PC-9 (cell line): ENCODE results near the gene HOXA4. TPM values are rescaled to one million over a fixed set of nuclear protein-coding genes. Genes with fewer than 3 reads are reported as not detected.

Experiments used
- BruUV-seq: library from RNA; stranded (reverse); fragments of 400-500 nt; replicated peaks from 2 replicates; lab custom pipeline; 2021; lab: Mats Ljungman, UMichigan
- CTCF ChIA-PET: fragments of 300-600 bp; sonication (Branson Sonifier 250); formaldehyde crosslinking; loops from one replicate; lab custom pipeline; 2022; ENCODE audit warnings: antibody characterized with exemption; lab: Charles Lee
- POLR2A ChIA-PET: fragments of 300-600 bp; sonication (Branson Sonifier 250); formaldehyde crosslinking; loops from one replicate; lab custom pipeline; 2022; ENCODE audit warnings: antibody characterized with exemption; ENCODE audit not compliant: unreplicated experiment; lab: Charles Lee
- DNase-seq, 2 experiments: peaks; one replicate each; pipeline versions ENCODE4 v3.0.0 to v3.0.0-alpha.2; 2015 to 2022; ENCODE audit warnings: mixed read lengths in 1 of 2
- H2AFZ ChIP-seq: fragments of 200-600 bp; sonication (generic); 2 replicates; pipeline ENCODE4 v1.8.1; 2017; ENCODE audit warnings: antibody characterized with exemption
- H3F3A ChIP-seq: fragments of 200-600 bp; sonication (generic); 2 replicates; pipeline ENCODE4 v1.8.1; 2017; ENCODE audit warnings: antibody characterized with exemption, mild to moderate bottlenecking, low read depth; ENCODE audit not compliant: insufficient read depth
- H3K27ac ChIP-seq: fragments of 200-600 bp; sonication (generic); 2 replicates; pipeline ENCODE4 v1.6.1; 2016; ENCODE audit warnings: mixed run types
- H3K27me3 ChIP-seq: fragments of 200-600 bp; sonication (generic); 2 replicates; pipeline ENCODE4 v1.6.1; 2016; ENCODE audit warnings: low read depth, mixed run types; ENCODE audit not compliant: insufficient read depth
- H3K36me3 ChIP-seq: fragments of 200-600 bp; sonication (generic); 2 replicates; pipeline ENCODE4 v1.6.1; 2016; ENCODE audit warnings: low read depth, mixed run types
- H3K4me1 ChIP-seq: fragments of 200-600 bp; sonication (generic); replicated peaks from 2 replicates; pipeline ENCODE4 v1.6.1; 2016; ENCODE audit warnings: mixed run types; ENCODE audit not compliant: insufficient read depth
- H3K4me2 ChIP-seq: fragments of 200-600 bp; sonication (generic); 2 replicates; pipeline ENCODE4 v1.6.1; 2017; ENCODE audit warnings: mixed run types
- H3K4me3 ChIP-seq: fragments of 200-600 bp; sonication (generic); 2 replicates; pipeline ENCODE4 v1.6.1; 2016; ENCODE audit warnings: mixed run types
- H3K79me2 ChIP-seq: fragments of 200-600 bp; sonication (generic); 2 replicates; pipeline ENCODE4 v1.6.1; 2017; ENCODE audit warnings: low read depth, mixed run types
- H3K9me2 ChIP-seq: fragments of 200-600 bp; sonication (generic); 2 replicates; pipeline ENCODE4 v1.8.1; 2017; ENCODE audit warnings: mild to moderate bottlenecking; ENCODE audit not compliant: insufficient read depth
- H3K9me3 ChIP-seq: fragments of 200-600 bp; sonication (generic); 2 replicates; pipeline ENCODE4 v1.8.1; 2016; ENCODE audit warnings: low read depth; ENCODE audit not compliant: insufficient read depth
- H4K20me1 ChIP-seq: fragments of 200-600 bp; sonication (generic); 2 replicates; pipeline ENCODE4 v1.8.1; 2017; ENCODE audit not compliant: insufficient read depth
- EZH2 ChIP-seq: fragments of 200-600 bp; sonication (generic); IDR thresholded peaks from 2 replicates; pipeline ENCODE4 v1.8.0; 2017; ENCODE audit warnings: antibody characterized with exemption, low read depth
- intact Hi-C: fragments of 100-400 bp; cut with micrococcal nuclease; formaldehyde crosslinking; loops from one replicate; pipeline ENCODE4 v1.10.0; 2022; ENCODE audit not compliant: unreplicated experiment
- total RNA-seq: library from RNA; stranded (reverse); gene quantifications from 2 replicates; pipeline ENCODE4 v1.2.3, GENCODE V29; 2021
- TF ChIP-seq, protein P1 (sequence below): fragments of 200-600 bp; sonication (generic); conservative IDR thresholded peaks from 2 replicates; pipeline ENCODE4 v1.6.1; 2017; ENCODE audit warnings: mixed run types, antibody characterized with exemption, mild to moderate bottlenecking, moderate library complexity

The HOXA4 gene
- total RNA-seq, 1 experiment from 2014 or later, result not detected

- no TSS peak for BruUV-seq
- Histone ChIP-seq H3K9me2 (no peaks in the 10 kb centered on the region), H3K9me3 (no peaks in the 10 kb centered on the region), H3K4me1 (0 out of 2 replicates have a peak, but pooled peaks cover 3% of the 10 kb centered on the region), H3F3A (peaks cover 14% of the 10 kb centered on the region; the same call in 1 of the 2 replicates), H3K4me3 (no peak overlapping the region), H3K27ac (no peak overlapping the region), H3K4me2 (no peak overlapping the region), H4K20me1 (no peaks in the 10 kb centered on the region), H2AFZ (no peak overlapping the region), H3K36me3 (no peaks in the 10 kb centered on the region), H3K79me2 (no peaks in the 10 kb centered on the region), H3K27me3 (no peaks in the 10 kb centered on the region)
- TF ChIP-seq EZH2, result no peak
- TF ChIP-seq, protein P1, sequence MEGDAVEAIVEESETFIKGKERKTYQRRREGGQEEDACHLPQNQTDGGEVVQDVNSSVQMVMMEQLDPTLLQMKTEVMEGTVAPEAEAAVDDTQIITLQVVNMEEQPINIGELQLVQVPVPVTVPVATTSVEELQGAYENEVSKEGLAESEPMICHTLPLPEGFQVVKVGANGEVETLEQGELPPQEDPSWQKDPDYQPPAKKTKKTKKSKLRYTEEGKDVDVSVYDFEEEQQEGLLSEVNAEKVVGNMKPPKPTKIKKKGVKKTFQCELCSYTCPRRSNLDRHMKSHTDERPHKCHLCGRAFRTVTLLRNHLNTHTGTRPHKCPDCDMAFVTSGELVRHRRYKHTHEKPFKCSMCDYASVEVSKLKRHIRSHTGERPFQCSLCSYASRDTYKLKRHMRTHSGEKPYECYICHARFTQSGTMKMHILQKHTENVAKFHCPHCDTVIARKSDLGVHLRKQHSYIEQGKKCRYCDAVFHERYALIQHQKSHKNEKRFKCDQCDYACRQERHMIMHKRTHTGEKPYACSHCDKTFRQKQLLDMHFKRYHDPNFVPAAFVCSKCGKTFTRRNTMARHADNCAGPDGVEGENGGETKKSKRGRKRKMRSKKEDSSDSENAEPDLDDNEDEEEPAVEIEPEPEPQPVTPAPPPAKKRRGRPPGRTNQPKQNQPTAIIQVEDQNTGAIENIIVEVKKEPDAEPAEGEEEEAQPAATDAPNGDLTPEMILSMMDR, result no peak
- POLR2A ChIA-PET, result interaction anchor here (0.5 to 0.7 kb wide), 3 partner anchors 301 to 1010 kb away, joined by 3 to 9 read pairs (median 5); partner anchors contain the start of gene NFE2L3
- intact Hi-C loops, result loop anchor here (1.0 to 10.0 kb wide), 10 partner anchors 302 to 1595 kb away; no protein-coding TSS in a partner anchor
- CTCF ChIA-PET, result interaction anchor here (0.6 to 3.1 kb wide), 11 partner anchors 9 to 793 kb away, joined by 3 to 24 read pairs (median 6); no protein-coding TSS in a partner anchor
- no peak for DNase-seq
Measured at GRCh38 chr7:27161721-27162560, 31.4 kb upstream of the HOXA4 start.

GRCh38 chr7:27161214-27161720 is 30.7 kb upstream of the HOXA4 start:
- Histone ChIP-seq H3K4me3 (peak overlapping the region; percentile 71), H3K36me3 (no peaks in the 10 kb centered on the region), H3K9me3 (no peaks in the 10 kb centered on the region), H3F3A (peaks cover 14% of the 10 kb centered on the region; the same call in 1 of the 2 replicates), H3K27me3 (no peaks in the 10 kb centered on the region), H3K4me2 (peak overlapping the region; percentile 86), H3K27ac (no peak overlapping the region), H4K20me1 (no peaks in the 10 kb centered on the region), H3K9me2 (no peaks in the 10 kb centered on the region), H3K4me1 (0 out of 2 replicates have a peak, but pooled peaks cover 3% of the 10 kb centered on the region), H3K79me2 (no peaks in the 10 kb centered on the region), H2AFZ (peak overlapping the region; percentile 97)
- BruUV-seq, result no TSS peak
- intact Hi-C loops, result loop anchor here (1.0 to 10.0 kb wide), 10 partner anchors 301 to 1594 kb away; no protein-coding TSS in a partner anchor
- CTCF ChIA-PET, result interaction anchor here (0.6 to 3.1 kb wide), 16 partner anchors 9 to 1272 kb away, joined by 3 to 24 read pairs (median 6); no protein-coding TSS in a partner anchor
- POLR2A ChIA-PET, result interaction anchor here (0.5 to 0.6 kb wide), 2 partner anchors 16 to 501 kb away, joined by 3 to 9 read pairs; no protein-coding TSS in a partner anchor
- no peak for DNase-seq
- TF ChIP-seq, protein P1, result peak; percentile 55
- TF ChIP-seq EZH2, result no peak
